Astrocyte of the spinal cord (primary cell): ENCODE results near the gene SUPT3H.

ENCODE experiments used
- DNase-seq: peaks from one replicate; pipeline ENCODE4 v3.0.0; 2011; ENCODE audit warnings: low read depth, low spot score
- H3K4me3 ChIP-seq: 2 replicates; pipeline ENCODE4 v1.5.1; 2011; ENCODE audit warnings: low read depth, mild to moderate bottlenecking, low read length, moderate library complexity
- in situ Hi-C: cut with HindIII; loops from 2 replicates; pipeline ENCODE4 v1.10.0; 2017; ENCODE audit warnings: low sequenced_read_pairs
- TF ChIP-seq, protein P1 (sequence below): IDR thresholded peaks from 2 replicates; pipeline ENCODE4 v1.5.1; 2012; ENCODE audit warnings: low read depth, mild to moderate bottlenecking, low read length, inconsistent platforms

Gene SUPT3H

GRCh38 chr6:45421709-45422502 is 44.2 kb upstream of the SUPT3H start:
- TF ChIP-seq, protein P1, sequence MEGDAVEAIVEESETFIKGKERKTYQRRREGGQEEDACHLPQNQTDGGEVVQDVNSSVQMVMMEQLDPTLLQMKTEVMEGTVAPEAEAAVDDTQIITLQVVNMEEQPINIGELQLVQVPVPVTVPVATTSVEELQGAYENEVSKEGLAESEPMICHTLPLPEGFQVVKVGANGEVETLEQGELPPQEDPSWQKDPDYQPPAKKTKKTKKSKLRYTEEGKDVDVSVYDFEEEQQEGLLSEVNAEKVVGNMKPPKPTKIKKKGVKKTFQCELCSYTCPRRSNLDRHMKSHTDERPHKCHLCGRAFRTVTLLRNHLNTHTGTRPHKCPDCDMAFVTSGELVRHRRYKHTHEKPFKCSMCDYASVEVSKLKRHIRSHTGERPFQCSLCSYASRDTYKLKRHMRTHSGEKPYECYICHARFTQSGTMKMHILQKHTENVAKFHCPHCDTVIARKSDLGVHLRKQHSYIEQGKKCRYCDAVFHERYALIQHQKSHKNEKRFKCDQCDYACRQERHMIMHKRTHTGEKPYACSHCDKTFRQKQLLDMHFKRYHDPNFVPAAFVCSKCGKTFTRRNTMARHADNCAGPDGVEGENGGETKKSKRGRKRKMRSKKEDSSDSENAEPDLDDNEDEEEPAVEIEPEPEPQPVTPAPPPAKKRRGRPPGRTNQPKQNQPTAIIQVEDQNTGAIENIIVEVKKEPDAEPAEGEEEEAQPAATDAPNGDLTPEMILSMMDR: peak; percentile 34
- H3K4me3 ChIP-seq: peak overlapping the region; percentile 79
- in situ Hi-C loops: no loop called here
- DNase-seq: peak; percentile 84

DNA sequence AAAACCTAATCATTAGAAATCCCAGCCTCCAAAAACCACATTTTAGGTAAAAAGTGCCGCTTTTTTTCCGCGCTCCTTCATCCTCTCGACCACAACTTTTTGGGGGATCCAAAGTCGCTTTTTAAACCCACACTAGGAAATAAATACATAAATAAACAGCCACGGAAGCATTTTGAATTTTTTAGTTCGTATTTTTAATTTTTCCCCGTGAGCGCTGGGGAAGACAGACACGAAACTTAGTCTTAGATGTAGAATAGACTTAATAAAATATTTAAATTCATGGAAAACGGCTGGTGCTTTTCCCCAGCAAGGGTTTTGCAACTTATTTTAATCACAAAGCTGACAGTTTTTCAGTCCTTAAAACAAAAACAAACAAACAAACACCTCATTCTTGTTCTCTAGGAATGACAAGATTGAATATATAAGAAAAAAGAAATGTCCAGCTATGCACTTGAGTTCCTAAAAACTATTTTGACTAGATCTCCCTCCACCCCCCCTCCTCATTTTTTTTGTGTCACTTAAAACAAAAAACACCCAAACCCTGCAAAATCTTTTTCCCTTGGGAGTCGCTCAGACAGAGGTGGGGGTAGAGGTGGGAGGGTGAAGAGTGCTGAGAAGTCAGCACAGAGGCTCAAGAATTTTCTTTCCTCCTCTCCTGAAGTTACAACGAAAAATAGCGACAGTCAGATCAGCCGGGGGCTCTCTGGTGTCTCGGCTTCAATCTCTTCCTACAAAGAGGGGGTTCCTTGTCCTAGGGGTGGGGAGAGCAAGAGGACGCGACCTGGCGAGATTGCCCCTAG is 43.4 kb upstream of the SUPT3H start:
- peak overlapping the region; percentile 79 for H3K4me3 ChIP-seq
- in situ Hi-C loops: no loop called here
- TF ChIP-seq, protein P1: no peak
- DNase-seq: peak; percentile 53

DNA sequence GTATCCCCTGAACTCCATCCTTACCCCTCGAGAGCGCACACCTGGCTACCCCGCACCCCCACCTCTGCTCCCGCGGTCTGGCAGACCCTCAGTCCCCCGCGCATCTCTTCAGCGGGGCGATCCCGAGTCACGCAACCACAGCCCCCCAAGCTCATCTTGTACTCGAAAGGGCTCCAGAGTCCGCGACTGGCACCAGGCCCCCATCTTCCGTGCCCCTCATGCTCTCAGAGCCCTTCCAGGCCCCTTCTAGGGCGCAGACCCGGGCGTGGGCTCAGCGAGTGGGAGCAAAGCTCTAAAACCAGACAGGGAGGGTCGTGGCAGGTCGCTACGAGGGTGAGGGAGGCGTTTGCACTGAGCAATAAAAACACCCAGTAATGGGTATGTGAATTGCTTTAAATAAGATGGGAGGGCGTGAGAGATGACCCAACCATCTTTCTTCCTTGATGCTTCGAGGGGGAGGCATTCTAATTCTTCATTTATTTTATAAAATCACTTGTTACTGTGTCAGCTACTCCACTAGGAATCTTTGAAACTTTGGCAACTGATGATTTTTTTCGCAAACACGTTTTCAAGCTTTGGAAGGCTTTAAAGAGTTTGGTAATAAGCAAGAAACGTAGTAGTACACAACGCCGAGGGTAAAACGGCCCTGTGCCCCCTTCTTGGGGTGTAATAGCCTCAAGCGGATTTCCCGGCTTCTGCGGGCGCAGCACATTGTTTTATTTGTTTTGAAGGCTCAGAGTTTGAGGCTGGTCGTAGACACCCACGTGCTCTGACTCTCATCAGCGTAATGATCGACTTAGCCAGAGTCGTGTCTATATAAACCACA is 42.6 kb upstream of the SUPT3H start:
- TF ChIP-seq, protein P1: no peak
- in situ Hi-C loops: no loop called here
- peak overlapping the region; percentile 79 for H3K4me3 ChIP-seq
- DNase-seq: peak; percentile 84

- peak overlapping the region; percentile 79 for H3K4me3 ChIP-seq
- in situ Hi-C loops: no loop called here
These were observed 41.9 kb upstream of the SUPT3H start for GRCh38 chr6:45419571-45420082.

DNA sequence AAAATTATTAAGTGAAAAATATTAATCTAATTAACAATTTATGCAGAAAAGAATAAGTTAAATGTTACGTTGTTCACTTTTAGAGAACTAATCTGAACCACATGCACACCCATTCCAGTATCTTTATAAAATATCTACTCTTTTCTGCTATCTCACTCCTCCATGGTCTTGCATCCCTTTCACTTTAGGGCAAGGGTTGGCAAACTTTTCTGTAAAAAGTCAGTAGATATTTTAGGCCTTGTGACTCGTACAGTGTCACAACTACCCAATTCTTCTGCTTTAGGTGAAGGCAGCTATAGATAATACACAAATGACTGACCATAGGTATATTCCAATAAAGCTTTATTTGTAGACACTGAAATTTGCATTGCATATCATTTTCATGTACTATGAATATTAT is 39.7 kb upstream of the SUPT3H start:
- no peak for DNase-seq
- TF ChIP-seq, protein P1: no peak
- in situ Hi-C loops: no loop called here
- H3K4me3 ChIP-seq: no peak overlapping the region

More at GRCh38 chr6:45419571-45420082, 41.9 kb upstream of the SUPT3H start:
- TF ChIP-seq, protein P1: peak; percentile 20
- peak; percentile 63 for DNase-seq

DNA sequence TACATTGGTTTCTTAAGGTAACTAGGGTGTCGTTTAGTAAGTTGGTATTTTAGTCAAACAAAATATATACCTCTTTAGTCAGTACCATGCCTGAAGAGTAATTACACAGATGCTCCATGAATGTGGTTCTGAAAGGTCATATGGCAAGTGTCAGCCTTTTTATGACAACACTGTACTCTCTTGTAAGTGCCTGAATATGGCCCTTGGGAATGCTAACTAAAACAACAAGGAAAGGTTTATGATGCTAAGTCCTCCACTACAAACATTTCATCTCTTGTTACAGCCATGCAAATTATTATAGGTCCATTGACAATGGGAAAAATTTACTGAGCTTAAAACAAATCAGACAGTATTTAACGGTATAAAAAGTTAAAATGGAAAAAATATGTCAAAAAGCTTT is 39.0 kb upstream of the SUPT3H start:
- TF ChIP-seq, protein P1: no peak
- in situ Hi-C loops: no loop called here
- DNase-seq: no peak
- H3K4me3 ChIP-seq: no peak overlapping the region
